Esophagus muscularis mucosa (tissue), 4 donors: Measurements from ENCODE around the gene RPSA. TPM values are rescaled to one million over a fixed set of nuclear protein-coding genes. Genes with fewer than 3 reads are reported as not detected.

ENCODE experiments used
- DNase-seq: peaks from one replicate; pipeline ENCODE4 v3.0.0-alpha.2; 2017; ENCODE audit errors: extremely low spot score
- H3K27ac ChIP-seq, 4 donors: fragments of 200-600 bp; sonication (generic); replicated peaks in 1 of 4; 1 replicate in 3 of 4; 2 replicates in 1 of 4; pipeline ENCODE4 v1.5.1; 2016 to 2019; ENCODE audit warnings: mild to moderate bottlenecking in 1 of 4
- H3K27me3 ChIP-seq, 4 donors: fragments of 200-600 bp; sonication (generic); one replicate each; pipeline versions ENCODE4 v1.5.1 to v1.6.0; 2016 to 2019
- H3K36me3 ChIP-seq, 4 donors: fragments of 200-600 bp; sonication (generic); one replicate each; pipeline ENCODE4 v1.5.1; 2016 to 2019
- H3K4me1 ChIP-seq, 4 donors: fragments of 200-600 bp; sonication (generic); one replicate each; pipeline ENCODE4 v1.5.1; 2016 to 2019
- H3K4me3 ChIP-seq, 4 donors: fragments of 200-600 bp; sonication (generic); 1 replicate in 2 of 4; 2 replicates in 2 of 4; pipeline ENCODE4 v1.5.1; 2016 to 2019; ENCODE audit warnings: mild to moderate bottlenecking in 4 of 4, moderate library complexity in 1 of 4
- H3K9me3 ChIP-seq, 4 donors: fragments of 200-600 bp; sonication (generic); 1 replicate in 3 of 4; 2 replicates in 1 of 4; pipeline ENCODE4 v1.5.1; 2016 to 2019
- EP300 ChIP-seq: sonication (generic); formaldehyde crosslinking; IDR thresholded peaks from one replicate; pipeline ENCODE4 v1.6.1; 2017; ENCODE audit warnings: antibody characterized with exemption
- POLR2A ChIP-seq: fragments of 450-650 bp; IDR thresholded peaks from one replicate; pipeline ENCODE4 v1.6.1; 2017; ENCODE audit warnings: antibody characterized with exemption, moderate library complexity, mild to moderate bottlenecking, low read depth
- POLR2AphosphoS5 ChIP-seq, 2 donors: sonication (generic); formaldehyde crosslinking; IDR thresholded peaks; one replicate each; pipeline ENCODE4 v1.6.1; 2017; ENCODE audit warnings: antibody characterized with exemption in 2 of 2
- WGBS: methylation state at CpG from one replicate; pipeline ENCODE4 v1.1.5; 2018; 5-methylcytosine and 5-hydroxymethylcytosine counted together
- intact Hi-C: fragments of 100-400 bp; cut with DNase I; formaldehyde crosslinking; loops from one replicate; pipeline ENCODE4 v1.15.1; 2023
- total RNA-seq, 4 donors: library from RNA; depleted of rRNA; stranded (reverse); fragments of >200 nt; gene quantifications; one replicate each; pipeline versions ENCODE4 v1.1.0 to v1.2.1, GENCODE V29; 2016
- TF ChIP-seq, protein P1 (sequence below), 3 experiments: fragments of 200-600 bp in 2 of 3; fragments of 450-650 bp in 1 of 3; sonication (generic) in 2 of 3; IDR thresholded peaks; one replicate each; pipeline ENCODE4 v1.5.1; 2017 to 2019; ENCODE audit warnings: antibody characterized with exemption in 3 of 3, mild to moderate bottlenecking in 2 of 3, moderate library complexity in 1 of 3

Gene RPSA
- total RNA-seq, 4 donors from 2014 or later, result 720 to 1,054 (median 915) TPM

DNA sequence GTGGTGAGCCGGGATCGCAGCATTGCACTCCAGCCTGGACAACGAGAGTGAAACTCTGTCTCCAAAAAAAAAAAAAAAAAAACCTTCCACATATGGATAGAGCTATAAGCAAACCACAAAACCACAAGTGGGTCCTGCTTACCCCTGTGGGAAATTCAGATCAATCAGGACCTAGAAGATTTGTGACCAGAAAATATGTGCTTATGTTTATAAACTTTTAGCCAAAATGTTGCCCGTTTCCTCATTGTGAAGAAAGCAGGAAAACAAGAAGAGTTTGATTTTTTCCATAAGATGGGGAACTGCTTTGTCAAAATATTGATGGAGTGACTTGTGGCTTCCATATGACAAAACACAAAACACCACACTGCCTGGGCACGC lies 26.8 kb upstream of the RPSA start:
- Histone ChIP-seq H3K27me3 (no peaks in the 10 kb centered on the region), H3K4me3 (no peak overlapping the region), H3K4me1 (peaks cover 8 to 14% (median 13%) of the 10 kb centered on the region in 4 donors), H3K9me3 (no peaks in the 10 kb centered on the region), H3K27ac (no peak overlapping the region), H3K36me3 (no peaks in the 10 kb centered on the region)
- TF ChIP-seq POLR2AphosphoS5 (IDR thresholded peaks at IDR 0.05), result no peak
- TF ChIP-seq EP300, result no peak
- no peak for TF ChIP-seq POLR2A
- TF ChIP-seq, protein P1, sequence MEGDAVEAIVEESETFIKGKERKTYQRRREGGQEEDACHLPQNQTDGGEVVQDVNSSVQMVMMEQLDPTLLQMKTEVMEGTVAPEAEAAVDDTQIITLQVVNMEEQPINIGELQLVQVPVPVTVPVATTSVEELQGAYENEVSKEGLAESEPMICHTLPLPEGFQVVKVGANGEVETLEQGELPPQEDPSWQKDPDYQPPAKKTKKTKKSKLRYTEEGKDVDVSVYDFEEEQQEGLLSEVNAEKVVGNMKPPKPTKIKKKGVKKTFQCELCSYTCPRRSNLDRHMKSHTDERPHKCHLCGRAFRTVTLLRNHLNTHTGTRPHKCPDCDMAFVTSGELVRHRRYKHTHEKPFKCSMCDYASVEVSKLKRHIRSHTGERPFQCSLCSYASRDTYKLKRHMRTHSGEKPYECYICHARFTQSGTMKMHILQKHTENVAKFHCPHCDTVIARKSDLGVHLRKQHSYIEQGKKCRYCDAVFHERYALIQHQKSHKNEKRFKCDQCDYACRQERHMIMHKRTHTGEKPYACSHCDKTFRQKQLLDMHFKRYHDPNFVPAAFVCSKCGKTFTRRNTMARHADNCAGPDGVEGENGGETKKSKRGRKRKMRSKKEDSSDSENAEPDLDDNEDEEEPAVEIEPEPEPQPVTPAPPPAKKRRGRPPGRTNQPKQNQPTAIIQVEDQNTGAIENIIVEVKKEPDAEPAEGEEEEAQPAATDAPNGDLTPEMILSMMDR (IDR thresholded peaks at IDR 0.05), result no peak
- intact Hi-C loops, result no loop called here
- 90% methylated on average over 5 of the region's 5 CpGs for WGBS
- DNase-seq, result no peak

DNA sequence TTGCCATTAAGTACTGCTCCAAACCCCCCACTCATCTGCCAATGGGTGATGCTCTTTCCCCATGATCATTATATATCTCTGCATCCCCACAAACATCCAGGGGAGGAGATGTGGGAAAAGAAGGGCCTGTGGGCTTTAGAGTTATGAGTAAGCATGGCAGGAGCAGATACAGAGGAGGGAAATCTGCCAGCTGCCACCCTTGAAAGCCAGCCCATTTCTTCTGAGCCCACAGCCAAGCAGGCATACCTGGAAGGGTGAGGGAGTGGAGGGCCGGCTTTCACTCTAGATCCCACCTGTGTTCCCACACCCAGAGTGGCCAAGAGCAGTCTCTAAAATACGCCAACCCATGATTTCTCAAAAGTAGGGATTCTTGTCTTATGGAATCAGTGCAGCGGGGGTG lies 25.1 kb upstream of the RPSA start:
- WGBS, result 88% methylated on average over 3 of the region's 3 CpGs
- Histone ChIP-seq H3K4me1 (peaks cover 16 to 29% (median 27%) of the 10 kb centered on the region in 4 donors), H3K27ac (no peak overlapping the region), H3K4me3 (no peak overlapping the region), H3K27me3 (no peaks in the 10 kb centered on the region), H3K36me3 (no peaks in the 10 kb centered on the region), H3K9me3 (no peaks in the 10 kb centered on the region)
- intact Hi-C loops, result no loop called here
- TF ChIP-seq, protein P1 (IDR thresholded peaks at IDR 0.05), result no peak
- TF ChIP-seq EP300 (no peak), POLR2A (no peak), POLR2AphosphoS5 (IDR thresholded peaks at IDR 0.05) (no peak)
- DNase-seq, result no peak

DNA sequence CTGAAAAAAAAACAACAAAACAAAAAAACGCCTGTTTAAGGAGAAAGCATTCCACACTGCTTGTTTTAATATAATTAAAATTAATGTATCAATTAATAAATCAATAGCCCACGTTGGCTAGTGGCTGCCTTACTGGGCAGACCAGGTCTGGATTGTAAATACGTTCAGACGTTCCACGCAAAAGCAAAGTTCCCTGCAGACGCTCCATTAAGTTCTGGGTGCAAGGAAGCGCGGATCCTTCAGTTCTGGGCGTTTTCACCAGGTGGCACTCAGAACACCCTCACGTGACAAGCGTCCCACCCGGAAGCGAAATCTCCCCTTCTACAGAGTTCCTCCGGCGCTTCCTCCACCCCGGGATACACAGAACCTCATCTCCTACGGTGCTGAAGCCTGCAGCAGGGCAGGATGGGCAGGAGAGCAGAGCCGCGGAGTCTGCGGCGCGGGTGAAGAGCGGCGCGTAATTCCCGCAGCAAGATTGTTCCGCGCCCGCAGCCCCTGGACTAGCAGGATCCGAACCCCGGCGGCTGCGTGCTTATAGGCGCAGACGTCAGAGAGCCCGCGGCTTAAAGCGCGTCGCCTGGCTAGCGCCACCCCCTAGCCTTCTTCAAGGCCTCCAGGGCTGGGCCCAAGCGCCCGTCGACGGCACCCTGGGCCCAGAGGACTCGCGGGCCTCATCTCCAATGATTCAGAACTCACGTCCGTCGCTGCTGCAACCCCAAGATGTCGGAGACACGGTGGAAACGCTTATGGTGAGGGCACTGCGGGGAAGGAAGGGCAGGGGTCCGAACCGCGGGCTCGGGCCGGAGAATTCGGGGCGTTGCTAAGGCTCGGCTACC lies 23.3 kb upstream of the RPSA start, which contains the start of gene SLC25A38:
TSS of gene SLC25A38 (plus strand) at position 326 of the 836 bp plus-strand sequence. CDS start at position 681, 355 bp downstream.
- H3K4me3 ChIP-seq, result peak within 1 kb of the TSS; percentile 76 to 90 (median 86)
- no peak for TF ChIP-seq EP300
- TF ChIP-seq, protein P1 (IDR thresholded peaks at IDR 0.05), result peak; percentile 33 to 42 (median 35)
- peak; percentile 74 to 82 for TF ChIP-seq POLR2AphosphoS5 (IDR thresholded peaks at IDR 0.05)
- WGBS, result 1% methylated on average over 19 of the region's 62 CpGs

DNA sequence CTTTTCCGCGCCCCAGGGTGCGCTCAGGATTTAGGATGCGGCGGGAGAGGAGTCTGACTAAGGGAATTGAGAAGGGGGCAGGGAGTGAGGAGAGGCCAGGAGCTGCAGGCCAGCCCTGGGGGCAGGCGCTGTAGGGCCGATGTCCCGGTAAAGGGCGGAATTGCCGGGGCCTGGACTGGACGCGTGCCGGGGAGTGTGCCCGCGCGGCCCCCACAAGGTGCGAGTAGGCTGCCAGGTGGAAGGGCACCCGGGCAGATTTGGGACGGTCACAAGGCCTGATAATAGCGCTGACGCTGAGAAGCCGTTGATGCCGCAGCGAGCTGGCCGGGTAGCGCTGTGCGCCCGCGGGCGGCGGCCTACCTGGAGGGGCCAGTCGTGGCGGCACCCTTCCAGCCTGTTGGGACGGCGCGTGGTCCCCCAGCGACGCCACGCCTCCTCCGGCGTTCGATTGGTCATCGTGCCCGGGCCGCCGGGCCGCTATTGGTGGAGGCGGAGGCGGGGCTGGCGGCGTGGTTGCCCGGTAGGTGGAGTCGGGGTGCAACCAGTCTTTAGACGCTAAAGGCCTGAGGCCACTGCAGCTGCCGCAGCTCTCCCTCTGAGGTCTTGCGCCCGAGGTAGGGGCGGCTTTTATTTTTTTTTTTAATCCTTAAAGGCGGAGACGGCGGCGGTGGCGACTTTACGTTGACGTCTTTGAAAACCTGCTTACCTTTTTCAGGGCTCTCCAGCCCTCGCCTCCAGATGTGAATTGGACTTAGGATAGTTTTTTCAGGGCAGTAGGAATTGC lies 22.4 kb upstream of the RPSA start:
- TF ChIP-seq, protein P1 (IDR thresholded peaks at IDR 0.05), result peak in 2 of 3 experiments; percentile 15 to 36
- TF ChIP-seq POLR2AphosphoS5 (IDR thresholded peaks at IDR 0.05), result peak; percentile 92 to 94
- peak; percentile 29 for TF ChIP-seq POLR2A
- TF ChIP-seq EP300, result no peak
- Histone ChIP-seq H3K4me1 (peaks cover 16 to 45% (median 31%) of the 10 kb centered on the region in 4 donors), H3K36me3 (peaks cover 0 to 2% (median 0%) of the 10 kb centered on the region in 4 donors), H3K9me3 (no peaks in the 10 kb centered on the region), H3K4me3 (peak overlapping the region; percentile 76 to 90 (median 86)), H3K27me3 (no peaks in the 10 kb centered on the region), H3K27ac (peak overlapping the region; percentile 93 to 99 (median 95))
- intact Hi-C loops, result loop anchor here (1.0 kb wide), 1 partner anchor 22 kb away; the partner anchor contains the start of gene RPSA
- DNase-seq, result peak; percentile 98
- 1% methylated on average over 35 of the region's 66 CpGs for WGBS

More for the DNA sequence above, 23.3 kb upstream of the RPSA start, which contains the start of gene SLC25A38:
- intact Hi-C loops, result no loop called here
- peaks cover 16 to 44% (median 31%) of the 10 kb centered on the region in 4 donors for H3K4me1 ChIP-seq
- no peaks in the 10 kb centered on the region for H3K9me3 ChIP-seq
- no peaks in the 10 kb centered on the region for H3K36me3 ChIP-seq
- DNase-seq, result peak; percentile 96
- peak within 1 kb of the TSS; percentile 93 to 99 (median 95) for H3K27ac ChIP-seq
- no peaks in the 10 kb centered on the region for H3K27me3 ChIP-seq
